Kidney glomerular epithelial cell (primary cell): Measurements from ENCODE around the gene HDDC2.

ENCODE experiments used
- DNase-seq: peaks from one replicate; lab custom pipeline; 2025; lab: John Stamatoyannopoulos, UW

The HDDC2 gene

GRCh38 chr6:125269328-125269985 lies 32.3 kb downstream of the HDDC2 start:
- DNase-seq, result no peak

- DNase-seq, result no peak
These were observed 33.0 kb downstream of the HDDC2 start for GRCh38 chr6:125268765-125269164.

GRCh38 chr6:125267806-125268523 lies 33.8 kb downstream of the HDDC2 start:
- no peak for DNase-seq

GRCh38 chr6:125264476-125264875 lies 37.3 kb downstream of the HDDC2 start:
- no peak for DNase-seq

- DNase-seq, result no peak
These were observed 39.5 kb downstream of the HDDC2 start for GRCh38 chr6:125262016-125263013.

- no peak for DNase-seq
These were observed 42.4 kb downstream of the HDDC2 start for GRCh38 chr6:125259354-125259736.

GRCh38 chr6:125258651-125259353 lies 43.0 kb downstream of the HDDC2 start:
- DNase-seq, result no peak

- no peak for DNase-seq
These were observed 44.4 kb downstream of the HDDC2 start for GRCh38 chr6:125257351-125257750.

GRCh38 chr6:125255201-125255600 lies 46.6 kb downstream of the HDDC2 start:
- DNase-seq, result peak; percentile 18

GRCh38 chr6:125254321-125254720 lies 47.4 kb downstream of the HDDC2 start:
- no peak for DNase-seq

- DNase-seq, result no peak
These were observed 47.9 kb downstream of the HDDC2 start for GRCh38 chr6:125253881-125254280.

- peak; percentile 42 for DNase-seq
These were observed 48.9 kb downstream of the HDDC2 start for GRCh38 chr6:125252891-125253290.

GRCh38 chr6:125251516-125252220 lies 50.1 kb downstream of the HDDC2 start:
- peak; percentile 7 for DNase-seq

- DNase-seq, result no peak
These were observed 51.3 kb downstream of the HDDC2 start for GRCh38 chr6:125250511-125250910.

- DNase-seq, result no peak
These were observed 53.6 kb downstream of the HDDC2 start for GRCh38 chr6:125248136-125248535.

GRCh38 chr6:125246566-125246965 lies 55.2 kb downstream of the HDDC2 start:
- DNase-seq, result no peak

- DNase-seq, result no peak
These were observed 56.1 kb downstream of the HDDC2 start for GRCh38 chr6:125245523-125246264.

GRCh38 chr6:125245109-125245508 lies 56.7 kb downstream of the HDDC2 start:
- no peak for DNase-seq

- no peak for DNase-seq
These were observed 64.0 kb downstream of the HDDC2 start for GRCh38 chr6:125237764-125238163.

- no peak for DNase-seq
These were observed 65.0 kb downstream of the HDDC2 start for GRCh38 chr6:125236536-125237327.
